ENCODE data around the gene TCP10L.

TCP10L gene

DNA sequence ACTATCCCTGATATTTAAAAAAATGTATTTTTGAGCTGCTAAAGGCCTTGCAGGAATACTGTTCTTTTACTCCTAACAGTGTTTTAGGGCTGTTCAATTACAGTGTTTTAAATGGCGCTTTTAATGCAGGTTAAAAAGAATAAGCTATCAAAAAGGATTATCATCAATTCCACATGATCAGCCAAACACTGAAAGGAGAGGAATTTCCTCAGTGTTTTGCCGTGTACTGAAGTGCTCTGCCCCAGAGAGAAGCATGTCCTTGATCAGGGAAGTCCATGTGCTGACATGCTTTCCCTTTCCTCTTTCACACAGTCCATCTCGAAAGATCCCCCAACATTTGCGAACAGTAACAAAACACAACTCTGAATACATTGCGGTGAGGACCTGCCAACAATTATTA is 23.5 kb upstream of the TCP10L start:
- H3K18ac ChIP-seq (ENCODE audit: low read length) = no peak overlapping the region
- no peak overlapping the region for H3K4ac ChIP-seq (ENCODE audit: low read length)
- H2BK12ac ChIP-seq (ENCODE audit: low read length) = no peak overlapping the region
- no peak overlapping the region for H2BK5ac ChIP-seq (ENCODE audit: low read length)
- H2AK5ac ChIP-seq (ENCODE audit: low read depth, low read length) = no peak overlapping the region
- H3K4me2 ChIP-seq (ENCODE audit: insufficient read depth, low read length, poor library complexity, severe bottlenecking) = no peak overlapping the region
- H4K91ac ChIP-seq (ENCODE audit: low read depth, low read length, poor library complexity) = no peak overlapping the region
- H3K4me3 ChIP-seq (ENCODE audit: low read length in 2 of 2) = no peak overlapping the region
- H3K4me1 ChIP-seq (ENCODE audit: control insufficient read depth in 2 of 2, insufficient read depth in 1 of 2, low read depth in 1 of 2, low read length in 2 of 2) = peaks cover 3 to 6% of the 10 kb centered on the region in 2 donors
- H3K27me3 ChIP-seq (ENCODE audit: control insufficient read depth in 3 of 3, insufficient read depth in 3 of 3, low read depth in 1 of 3, low read length in 3 of 3) = no peaks in the 10 kb centered on the region
- WGBS, 2 donors (ENCODE audit: extremely low coverage in 2 of 2, insufficient read length in 2 of 2, insufficient replicate concordance in 1 of 2) = no CpG with 5 or more reads among the region's 5 CpGs
- DNase-seq (ENCODE audit: low spot score) = no peak
- no peak overlapping the region for H3K23ac ChIP-seq (ENCODE audit: low read depth, low read length, poor library complexity)
- no peak overlapping the region for H2BK15ac ChIP-seq (ENCODE audit: low read length)
- peaks cover 4% of the 10 kb centered on the region for H3K79me1 ChIP-seq (ENCODE audit: low read depth, low read length)
- H3K9ac ChIP-seq (ENCODE audit: low read depth, low read length, poor library complexity) = no peak overlapping the region
- no peak overlapping the region for H2AFZ ChIP-seq (ENCODE audit: low read length)
- H3K27ac ChIP-seq (replicated peaks; ENCODE audit: low read length) = no peak overlapping the region
- H4K8ac ChIP-seq (ENCODE audit: low read depth, low read length) = no peak overlapping the region
- H2BK120ac ChIP-seq (ENCODE audit: low read depth, low read length) = no peak overlapping the region
- peaks cover 18 to 59% of the 10 kb centered on the region in 2 donors for H3K36me3 ChIP-seq (replicated peaks in 1 of 2; ENCODE audit: control insufficient read depth in 2 of 2, insufficient read depth in 2 of 2, low read length in 2 of 2)
- no peaks in the 10 kb centered on the region for H3K9me3 ChIP-seq (replicated peaks in 1 of 2; ENCODE audit: control insufficient read depth in 2 of 2, insufficient read depth in 1 of 2, low read depth in 1 of 2, low read length in 2 of 2)
- H3K14ac ChIP-seq (ENCODE audit: low read length) = no peak overlapping the region

- no CpG with 5 or more reads among the region's 8 CpGs for WGBS, 2 donors (ENCODE audit: extremely low coverage in 2 of 2, insufficient read length in 2 of 2, insufficient replicate concordance in 1 of 2)
- Histone ChIP-seq H2BK5ac (ENCODE audit: low read length) (no peak overlapping the region), H3K4me3 (ENCODE audit: low read length in 2 of 2) (no peak overlapping the region), H3K4me2 (ENCODE audit: insufficient read depth, low read length, poor library complexity, severe bottlenecking) (no peak overlapping the region), H3K18ac (ENCODE audit: low read length) (no peak overlapping the region), H3K14ac (ENCODE audit: low read length) (no peak overlapping the region), H3K79me1 (ENCODE audit: low read depth, low read length) (no peaks in the 10 kb centered on the region), H3K4ac (ENCODE audit: low read length) (no peak overlapping the region), H3K9ac (ENCODE audit: low read depth, low read length, poor library complexity) (no peak overlapping the region), H4K91ac (ENCODE audit: low read depth, low read length, poor library complexity) (no peak overlapping the region), H2AK5ac (ENCODE audit: low read depth, low read length) (no peak overlapping the region), H2AFZ (ENCODE audit: low read length) (no peak overlapping the region), H3K36me3 (replicated peaks in 1 of 2; ENCODE audit: control insufficient read depth in 2 of 2, insufficient read depth in 2 of 2, low read length in 2 of 2) (peaks cover 30 to 88% of the 10 kb centered on the region in 2 donors), H2BK120ac (ENCODE audit: low read depth, low read length) (no peak overlapping the region), H4K8ac (ENCODE audit: low read depth, low read length) (no peak overlapping the region), H3K23ac (ENCODE audit: low read depth, low read length, poor library complexity) (no peak overlapping the region), H3K27ac (replicated peaks; ENCODE audit: low read length) (no peak overlapping the region), H3K9me3 (replicated peaks in 1 of 2; ENCODE audit: control insufficient read depth in 2 of 2, insufficient read depth in 1 of 2, low read depth in 1 of 2, low read length in 2 of 2) (no peaks in the 10 kb centered on the region), H3K4me1 (ENCODE audit: control insufficient read depth in 2 of 2, insufficient read depth in 1 of 2, low read depth in 1 of 2, low read length in 2 of 2) (peaks cover 0 to 3% of the 10 kb centered on the region in 2 donors), H3K27me3 (ENCODE audit: control insufficient read depth in 3 of 3, insufficient read depth in 3 of 3, low read depth in 1 of 3, low read length in 3 of 3) (no peaks in the 10 kb centered on the region), H2BK15ac (ENCODE audit: low read length) (no peak overlapping the region), H2BK12ac (ENCODE audit: low read length) (no peak overlapping the region)
- no peak for DNase-seq (ENCODE audit: low spot score)
Measured at GRCh38 chr21:32605469-32605868, 20.1 kb upstream of the TCP10L start.

GRCh38 chr21:32604464-32604863 is 19.1 kb upstream of the TCP10L start:
- no CpG with 5 or more reads among the region's 8 CpGs for WGBS, 2 donors (ENCODE audit: extremely low coverage in 2 of 2, insufficient read length in 2 of 2, insufficient replicate concordance in 1 of 2)
- peaks cover 3% of the 10 kb centered on the region for H3K79me1 ChIP-seq (ENCODE audit: low read depth, low read length)
- no peak overlapping the region for H2BK15ac ChIP-seq (ENCODE audit: low read length)
- H2BK120ac ChIP-seq (ENCODE audit: low read depth, low read length) = no peak overlapping the region
- no peak overlapping the region for H2BK5ac ChIP-seq (ENCODE audit: low read length)
- no peak overlapping the region for H3K18ac ChIP-seq (ENCODE audit: low read length)
- H3K36me3 ChIP-seq (replicated peaks in 1 of 2; ENCODE audit: control insufficient read depth in 2 of 2, insufficient read depth in 2 of 2, low read length in 2 of 2) = peaks cover 34 to 91% of the 10 kb centered on the region in 2 donors
- H2BK12ac ChIP-seq (ENCODE audit: low read length) = no peak overlapping the region
- no peak overlapping the region for H3K4me2 ChIP-seq (ENCODE audit: insufficient read depth, low read length, poor library complexity, severe bottlenecking)
- no peak overlapping the region for H3K4ac ChIP-seq (ENCODE audit: low read length)
- no peak overlapping the region for H4K91ac ChIP-seq (ENCODE audit: low read depth, low read length, poor library complexity)
- no peak overlapping the region for H3K9ac ChIP-seq (ENCODE audit: low read depth, low read length, poor library complexity)
- no peak overlapping the region for H3K23ac ChIP-seq (ENCODE audit: low read depth, low read length, poor library complexity)
- no peak overlapping the region for H3K14ac ChIP-seq (ENCODE audit: low read length)
- no peaks in the 10 kb centered on the region for H3K9me3 ChIP-seq (replicated peaks in 1 of 2; ENCODE audit: control insufficient read depth in 2 of 2, insufficient read depth in 1 of 2, low read depth in 1 of 2, low read length in 2 of 2)
- no peak overlapping the region for H2AK5ac ChIP-seq (ENCODE audit: low read depth, low read length)
- H4K8ac ChIP-seq (ENCODE audit: low read depth, low read length) = no peak overlapping the region
- no peaks in the 10 kb centered on the region for H3K27me3 ChIP-seq (ENCODE audit: control insufficient read depth in 3 of 3, insufficient read depth in 3 of 3, low read depth in 1 of 3, low read length in 3 of 3)
- H3K4me3 ChIP-seq (ENCODE audit: low read length in 2 of 2) = no peak overlapping the region
- peaks cover 0 to 3% of the 10 kb centered on the region in 2 donors for H3K4me1 ChIP-seq (ENCODE audit: control insufficient read depth in 2 of 2, insufficient read depth in 1 of 2, low read depth in 1 of 2, low read length in 2 of 2)
- no peak for DNase-seq (ENCODE audit: low spot score)
- no peak overlapping the region for H3K27ac ChIP-seq (replicated peaks; ENCODE audit: low read length)
- H2AFZ ChIP-seq (ENCODE audit: low read length) = no peak overlapping the region

DNA sequence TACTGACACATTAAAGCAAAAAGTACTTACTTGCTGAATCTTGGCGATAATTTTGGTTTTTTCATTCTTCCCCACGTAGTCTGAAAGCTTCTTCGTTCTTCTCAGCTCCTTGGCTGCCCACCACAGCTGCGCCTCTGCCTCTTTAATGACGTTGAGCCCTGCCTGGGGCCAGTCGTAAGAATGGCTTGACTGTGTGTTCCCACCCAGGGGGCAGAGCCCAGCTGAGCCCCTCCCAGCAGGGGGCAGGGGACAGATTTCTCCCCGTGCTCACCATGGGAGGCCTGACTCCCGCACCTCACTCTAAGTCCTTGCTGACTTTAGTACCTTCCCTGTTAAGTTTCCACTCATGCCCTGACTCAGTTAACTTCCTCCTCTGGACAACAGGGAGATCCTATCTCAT is 17.8 kb upstream of the TCP10L start:
- Histone ChIP-seq H2AFZ (ENCODE audit: low read length) (no peak overlapping the region), H4K91ac (ENCODE audit: low read depth, low read length, poor library complexity) (no peak overlapping the region), H2BK12ac (ENCODE audit: low read length) (no peak overlapping the region), H3K27ac (replicated peaks; ENCODE audit: low read length) (no peak overlapping the region), H4K8ac (ENCODE audit: low read depth, low read length) (no peak overlapping the region), H3K23ac (ENCODE audit: low read depth, low read length, poor library complexity) (no peak overlapping the region), H3K9me3 (replicated peaks in 1 of 2; ENCODE audit: control insufficient read depth in 2 of 2, insufficient read depth in 1 of 2, low read depth in 1 of 2, low read length in 2 of 2) (no peaks in the 10 kb centered on the region), H2BK5ac (ENCODE audit: low read length) (no peak overlapping the region), H3K4me1 (ENCODE audit: control insufficient read depth in 2 of 2, insufficient read depth in 1 of 2, low read depth in 1 of 2, low read length in 2 of 2) (peaks cover 0 to 3% of the 10 kb centered on the region in 2 donors), H3K79me1 (ENCODE audit: low read depth, low read length) (peaks cover 3% of the 10 kb centered on the region), H3K27me3 (ENCODE audit: control insufficient read depth in 3 of 3, insufficient read depth in 3 of 3, low read depth in 1 of 3, low read length in 3 of 3) (no peaks in the 10 kb centered on the region), H3K4me2 (ENCODE audit: insufficient read depth, low read length, poor library complexity, severe bottlenecking) (no peak overlapping the region), H3K18ac (ENCODE audit: low read length) (no peak overlapping the region), H3K36me3 (replicated peaks in 1 of 2; ENCODE audit: control insufficient read depth in 2 of 2, insufficient read depth in 2 of 2, low read length in 2 of 2) (peaks cover 34 to 88% of the 10 kb centered on the region in 2 donors), H2BK15ac (ENCODE audit: low read length) (no peak overlapping the region), H3K4ac (ENCODE audit: low read length) (no peak overlapping the region), H2BK120ac (ENCODE audit: low read depth, low read length) (no peak overlapping the region), H3K4me3 (ENCODE audit: low read length in 2 of 2) (no peak overlapping the region), H3K14ac (ENCODE audit: low read length) (no peak overlapping the region), H2AK5ac (ENCODE audit: low read depth, low read length) (no peak overlapping the region), H3K9ac (ENCODE audit: low read depth, low read length, poor library complexity) (no peak overlapping the region)
- no CpG with 5 or more reads among the region's 8 CpGs for WGBS, 2 donors (ENCODE audit: extremely low coverage in 2 of 2, insufficient read length in 2 of 2, insufficient replicate concordance in 1 of 2)
- no peak for DNase-seq (ENCODE audit: low spot score)
